KG1 (cell line): ENCODE data around the gene ZFC3H1.
"Not testable (repeated sequence)": the region's sequence is repeated elsewhere in the genome, so short reads cannot be mapped to it uniquely, and the experiment has no call there.

ENCODE experiments used
- DNase-seq: peaks from one replicate; lab custom pipeline; 2025; lab: John Stamatoyannopoulos, UW

Gene ZFC3H1

GRCh38 chr12:71663561-71664410, at the start of gene ZFC3H1, which contains the start of gene THAP2:
Gene ZFC3H1 (minus strand): TSS chr12:71663848. CDS start chr12:71663610, 238 bp downstream.
Gene THAP2 (plus strand): TSS chr12:71664301. CDS start chr12:71664510, 209 bp downstream.
- peak; percentile 99 for DNase-seq

- no peak for DNase-seq
These were observed 46.9 kb upstream of the ZFC3H1 start for GRCh38 chr12:71710276-71711125.

GRCh38 chr12:71708658-71709057, 45.0 kb upstream of the ZFC3H1 start:
- DNase-seq, result no peak

GRCh38 chr12:71704920-71705319, 41.3 kb upstream of the ZFC3H1 start:
- DNase-seq, result no peak

- DNase-seq, result no peak
These were observed 39.6 kb upstream of the ZFC3H1 start for GRCh38 chr12:71703206-71703605.

- DNase-seq, result no peak
These were observed 38.9 kb upstream of the ZFC3H1 start for GRCh38 chr12:71702590-71702989.

GRCh38 chr12:71702181-71702580, 38.5 kb upstream of the ZFC3H1 start:
- DNase-seq, result not testable (repeated sequence)

- DNase-seq, result no peak
These were observed 32.1 kb upstream of the ZFC3H1 start for GRCh38 chr12:71695782-71696181.

- no peak for DNase-seq
These were observed 30.6 kb upstream of the ZFC3H1 start for GRCh38 chr12:71694099-71694820.

- DNase-seq, result not testable (repeated sequence)
These were observed 30.0 kb upstream of the ZFC3H1 start for GRCh38 chr12:71693651-71694050.

- DNase-seq, result no peak
These were observed 29.5 kb upstream of the ZFC3H1 start for GRCh38 chr12:71693126-71693525.

GRCh38 chr12:71691504-71692129, 28.0 kb upstream of the ZFC3H1 start:
- DNase-seq, result no peak

GRCh38 chr12:71688961-71689570, 25.4 kb upstream of the ZFC3H1 start:
- DNase-seq, result no peak

GRCh38 chr12:71687172-71687571, 23.5 kb upstream of the ZFC3H1 start:
- DNase-seq, result not testable (repeated sequence)

- no peak for DNase-seq
These were observed 23.0 kb upstream of the ZFC3H1 start for GRCh38 chr12:71686658-71687025.

- peak; percentile 89 for DNase-seq
These were observed 22.4 kb upstream of the ZFC3H1 start, which contains the start of gene TMEM19 for GRCh38 chr12:71685914-71686657. Gene TMEM19 (plus strand): TSS chr12:71686082. CDS start chr12:71686681, 599 bp downstream.

- DNase-seq, result no peak
These were observed 21.8 kb upstream of the ZFC3H1 start for GRCh38 chr12:71685312-71685906.

- no peak for DNase-seq
These were observed 20.4 kb upstream of the ZFC3H1 start for GRCh38 chr12:71684081-71684480.

- no peak for DNase-seq
These were observed 20.0 kb upstream of the ZFC3H1 start for GRCh38 chr12:71683633-71684032.

GRCh38 chr12:71682466-71682865, 18.8 kb upstream of the ZFC3H1 start:
- DNase-seq, result no peak
